GM23338 (cell line): ENCODE measurements around the gene SHLD3. TPM values are rescaled to one million over a fixed set of nuclear protein-coding genes. Genes with fewer than 3 reads are reported as not detected.

ENCODE experiments used
- ATAC-seq: fragments of 200-7000 bp; cut with Tn5 transposase; 3 replicates; pipeline ENCODE4 v1.9.1; 2020
- DNase-seq: peaks from one replicate; pipeline ENCODE4 v3.0.0-alpha.2; 2015; ENCODE audit warnings: low spot score
- H2AFZ ChIP-seq: fragments of 200-600 bp; sonication (generic); 2 replicates; pipeline ENCODE4 v1.8.0; 2016; ENCODE audit warnings: antibody characterized with exemption, mild to moderate bottlenecking, moderate library complexity
- H3F3A ChIP-seq: fragments of 200-600 bp; sonication (generic); replicated peaks from 2 replicates; pipeline ENCODE4 v1.8.0; 2017; ENCODE audit warnings: antibody characterized with exemption, mixed run types, low read depth
- H3K27ac ChIP-seq: fragments of 200-600 bp; sonication (generic); 2 replicates; pipeline ENCODE4 v1.6.1; 2016; ENCODE audit warnings: low read depth
- H3K27me3 ChIP-seq: fragments of 200-600 bp; sonication (generic); 2 replicates; pipeline ENCODE4 v1.8.0; 2016; ENCODE audit warnings: mild to moderate bottlenecking, mixed run types, moderate library complexity; ENCODE audit not compliant: insufficient read depth
- H3K36me3 ChIP-seq: fragments of 200-600 bp; sonication (generic); 2 replicates; pipeline ENCODE4 v1.8.0; 2016; ENCODE audit warnings: mild to moderate bottlenecking; ENCODE audit not compliant: insufficient read depth
- H3K4me1 ChIP-seq: fragments of 200-600 bp; sonication (generic); 2 replicates; pipeline ENCODE4 v1.8.0; 2016; ENCODE audit warnings: mild to moderate bottlenecking, moderate library complexity; ENCODE audit not compliant: insufficient read depth
- H3K4me2 ChIP-seq: fragments of 200-600 bp; sonication (generic); 2 replicates; pipeline ENCODE4 v1.7.1; 2017; ENCODE audit warnings: mixed run types
- H3K4me3 ChIP-seq: fragments of 200-600 bp; sonication (generic); 2 replicates; pipeline ENCODE4 v1.6.1; 2016; ENCODE audit warnings: mixed run types
- H3K79me2 ChIP-seq: fragments of 200-600 bp; sonication (generic); replicated peaks from 2 replicates; pipeline ENCODE4 v1.8.0; 2017; ENCODE audit warnings: mild to moderate bottlenecking; ENCODE audit not compliant: insufficient read depth
- H3K9me2 ChIP-seq: fragments of 200-600 bp; sonication (generic); 2 replicates; pipeline ENCODE4 v1.8.0; 2017; ENCODE audit not compliant: insufficient read depth
- H4K20me1 ChIP-seq: fragments of 200-600 bp; sonication (generic); replicated peaks from 2 replicates; pipeline ENCODE4 v1.8.0; 2017; ENCODE audit warnings: mild to moderate bottlenecking; ENCODE audit not compliant: insufficient read depth
- H3K27ac Mint-ChIP-seq: 2 replicates; pipeline ENCODE4 v1.8.0; 2020; ENCODE audit warnings: inconsistent platforms, mild to moderate bottlenecking, moderate library complexity, mixed read lengths
- H3K27me3 Mint-ChIP-seq: 3 replicates; pipeline ENCODE4 v1.8.0; 2022; ENCODE audit warnings: low read depth, mild to moderate bottlenecking, moderate library complexity, mixed read lengths, inconsistent platforms; ENCODE audit not compliant: insufficient read depth, poor library complexity
- H3K36me3 Mint-ChIP-seq: 3 replicates; pipeline ENCODE4 v1.8.0; 2021; ENCODE audit warnings: low read depth, mild to moderate bottlenecking, inconsistent platforms, moderate library complexity, mixed read lengths
- H3K4me1 Mint-ChIP-seq: 3 replicates; pipeline ENCODE4 v1.8.0; 2020; ENCODE audit warnings: mild to moderate bottlenecking, inconsistent platforms, mixed read lengths
- H3K4me3 Mint-ChIP-seq: 3 replicates; pipeline ENCODE4 v1.8.0; 2021; ENCODE audit warnings: moderate library complexity, mild to moderate bottlenecking, inconsistent platforms, mixed read lengths
- H3K9me3 Mint-ChIP-seq: 3 replicates; pipeline ENCODE4 v1.8.0; 2020; ENCODE audit warnings: moderate library complexity, mild to moderate bottlenecking, inconsistent platforms, mixed read lengths
- CREB1 ChIP-seq: fragments of 250-450 bp; sonication (Bioruptor Pico); IDR thresholded peaks from 2 replicates; pipeline ENCODE4 v1.5.0; 2020; ENCODE audit warnings: low read depth, mild to moderate bottlenecking, moderate library complexity
- EZH2 ChIP-seq: fragments of 200-600 bp; sonication (generic); IDR thresholded peaks from one replicate; pipeline ENCODE4 v1.8.0; 2017; ENCODE audit warnings: antibody characterized with exemption, mild to moderate bottlenecking, low read depth; ENCODE audit not compliant: unreplicated experiment
- EZH2phosphoT487 ChIP-seq: fragments of 200-600 bp; sonication (generic); IDR thresholded peaks from one replicate; pipeline ENCODE4 v1.8.1; 2018; ENCODE audit warnings: antibody characterized with exemption; ENCODE audit not compliant: unreplicated experiment
- JUNB ChIP-seq: IDR thresholded peaks from one replicate; pipeline ENCODE4 v1.6.1; 2016; ENCODE audit warnings: antibody characterized with exemption; ENCODE audit not compliant: unreplicated experiment
- NANOG ChIP-seq: IDR thresholded peaks from 2 replicates; pipeline ENCODE4 v1.6.1; 2016; ENCODE audit warnings: antibody characterized with exemption, borderline replicate concordance
- POLR2AphosphoS5 ChIP-seq: IDR thresholded peaks from 2 replicates; pipeline ENCODE4 v1.6.1; 2016; ENCODE audit warnings: antibody characterized with exemption, low read depth
- STAT1 ChIP-seq: IDR thresholded peaks from one replicate; pipeline ENCODE4 v1.6.1; 2016; ENCODE audit warnings: antibody characterized with exemption; ENCODE audit not compliant: unreplicated experiment
- ZNF114 ChIP-seq: fragments of 250-450 bp; sonication (Bioruptor Pico); IDR thresholded peaks from 2 replicates; pipeline ENCODE4 v1.5.0; 2020; ENCODE audit warnings: mild to moderate bottlenecking, moderate library complexity
- ZNF331 ChIP-seq: fragments of 250-450 bp; sonication (Bioruptor Pico); IDR thresholded peaks from 2 replicates; pipeline ENCODE4 v1.5.0; 2020; ENCODE audit warnings: low read depth, mild to moderate bottlenecking, moderate library complexity
- polyA plus RNA-seq: library from polyadenylated mRNA; unstranded; fragments of >200 nt; fragmentation: Nextera tagmentation; extraction: Ambion mirVana; gene quantifications from 2 replicates; pipeline ENCODE4 v1.2.1, GENCODE V29; 2016
- total RNA-seq: library from RNA; depleted of rRNA; stranded (reverse); fragments of >200 nt; shearing (Covaris generic); gene quantifications from 2 replicates; pipeline ENCODE4 v1.2.3, GENCODE V29; 2014
- TF ChIP-seq, protein P1 (sequence below): IDR thresholded peaks from 2 replicates; pipeline ENCODE4 v1.6.1; 2016; ENCODE audit warnings: antibody characterized with exemption
- TF ChIP-seq, protein P2 (sequence below): fragments of 250-450 bp; sonication (Bioruptor Pico); IDR thresholded peaks from 2 replicates; pipeline ENCODE4 v1.5.0; 2020; ENCODE audit warnings: mild to moderate bottlenecking, moderate library complexity
- TF ChIP-seq, protein P3 (sequence below): IDR thresholded peaks from one replicate; pipeline ENCODE4 v1.6.1; 2018; ENCODE audit warnings: antibody characterized with exemption; ENCODE audit not compliant: unreplicated experiment
- TF ChIP-seq, protein P4 (sequence below), 2 experiments: fragments of 200-600 bp in 1 of 2; sonication (generic) in 1 of 2; conservative IDR thresholded peaks; 2 replicates each; pipeline versions ENCODE4 v1.5.1 to v1.6.1; 2016 to 2017; ENCODE audit warnings: antibody characterized with exemption in 2 of 2, low read depth in 2 of 2, mild to moderate bottlenecking in 2 of 2, moderate library complexity in 1 of 2

SHLD3 gene
- total and polyA plus RNA-seq, 2 experiments from 2014 or later = 4.2 to 7.0 TPM

DNA sequence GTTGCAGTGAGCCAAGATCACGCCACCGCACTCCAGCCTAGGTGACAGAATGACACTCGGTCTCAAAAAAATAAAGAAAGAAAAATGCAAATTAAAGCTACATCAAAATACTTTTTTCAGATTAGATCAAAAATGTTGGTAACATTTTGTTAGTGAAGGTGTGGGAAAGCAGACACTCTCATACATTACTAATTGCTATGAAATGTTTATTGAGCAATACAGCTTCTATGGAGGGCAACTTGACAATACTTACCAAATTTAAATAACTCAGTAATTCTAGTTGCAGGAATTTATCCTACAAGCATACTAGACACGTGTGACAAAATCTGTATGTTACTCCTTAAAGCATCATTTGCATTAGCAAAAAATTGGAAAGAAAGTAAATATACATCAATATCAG is 4.8 kb upstream of the SHLD3 start:
- H3K4me3 ChIP-seq = no peak overlapping the region
- peaks cover 56% of the 10 kb centered on the region for H3K79me2 ChIP-seq
- no peaks in the 10 kb centered on the region for H3F3A ChIP-seq
- no peak for TF ChIP-seq ZNF331
- TF ChIP-seq EZH2phosphoT487 = no peak
- TF ChIP-seq, protein P1, sequence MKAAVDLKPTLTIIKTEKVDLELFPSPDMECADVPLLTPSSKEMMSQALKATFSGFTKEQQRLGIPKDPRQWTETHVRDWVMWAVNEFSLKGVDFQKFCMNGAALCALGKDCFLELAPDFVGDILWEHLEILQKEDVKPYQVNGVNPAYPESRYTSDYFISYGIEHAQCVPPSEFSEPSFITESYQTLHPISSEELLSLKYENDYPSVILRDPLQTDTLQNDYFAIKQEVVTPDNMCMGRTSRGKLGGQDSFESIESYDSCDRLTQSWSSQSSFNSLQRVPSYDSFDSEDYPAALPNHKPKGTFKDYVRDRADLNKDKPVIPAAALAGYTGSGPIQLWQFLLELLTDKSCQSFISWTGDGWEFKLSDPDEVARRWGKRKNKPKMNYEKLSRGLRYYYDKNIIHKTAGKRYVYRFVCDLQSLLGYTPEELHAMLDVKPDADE = no peak
- no peak for TF ChIP-seq ZNF114 (CRISPR knock-in tag)
- TF ChIP-seq CREB1 (CRISPR knock-in tag) = no peak
- TF ChIP-seq, protein P2, sequence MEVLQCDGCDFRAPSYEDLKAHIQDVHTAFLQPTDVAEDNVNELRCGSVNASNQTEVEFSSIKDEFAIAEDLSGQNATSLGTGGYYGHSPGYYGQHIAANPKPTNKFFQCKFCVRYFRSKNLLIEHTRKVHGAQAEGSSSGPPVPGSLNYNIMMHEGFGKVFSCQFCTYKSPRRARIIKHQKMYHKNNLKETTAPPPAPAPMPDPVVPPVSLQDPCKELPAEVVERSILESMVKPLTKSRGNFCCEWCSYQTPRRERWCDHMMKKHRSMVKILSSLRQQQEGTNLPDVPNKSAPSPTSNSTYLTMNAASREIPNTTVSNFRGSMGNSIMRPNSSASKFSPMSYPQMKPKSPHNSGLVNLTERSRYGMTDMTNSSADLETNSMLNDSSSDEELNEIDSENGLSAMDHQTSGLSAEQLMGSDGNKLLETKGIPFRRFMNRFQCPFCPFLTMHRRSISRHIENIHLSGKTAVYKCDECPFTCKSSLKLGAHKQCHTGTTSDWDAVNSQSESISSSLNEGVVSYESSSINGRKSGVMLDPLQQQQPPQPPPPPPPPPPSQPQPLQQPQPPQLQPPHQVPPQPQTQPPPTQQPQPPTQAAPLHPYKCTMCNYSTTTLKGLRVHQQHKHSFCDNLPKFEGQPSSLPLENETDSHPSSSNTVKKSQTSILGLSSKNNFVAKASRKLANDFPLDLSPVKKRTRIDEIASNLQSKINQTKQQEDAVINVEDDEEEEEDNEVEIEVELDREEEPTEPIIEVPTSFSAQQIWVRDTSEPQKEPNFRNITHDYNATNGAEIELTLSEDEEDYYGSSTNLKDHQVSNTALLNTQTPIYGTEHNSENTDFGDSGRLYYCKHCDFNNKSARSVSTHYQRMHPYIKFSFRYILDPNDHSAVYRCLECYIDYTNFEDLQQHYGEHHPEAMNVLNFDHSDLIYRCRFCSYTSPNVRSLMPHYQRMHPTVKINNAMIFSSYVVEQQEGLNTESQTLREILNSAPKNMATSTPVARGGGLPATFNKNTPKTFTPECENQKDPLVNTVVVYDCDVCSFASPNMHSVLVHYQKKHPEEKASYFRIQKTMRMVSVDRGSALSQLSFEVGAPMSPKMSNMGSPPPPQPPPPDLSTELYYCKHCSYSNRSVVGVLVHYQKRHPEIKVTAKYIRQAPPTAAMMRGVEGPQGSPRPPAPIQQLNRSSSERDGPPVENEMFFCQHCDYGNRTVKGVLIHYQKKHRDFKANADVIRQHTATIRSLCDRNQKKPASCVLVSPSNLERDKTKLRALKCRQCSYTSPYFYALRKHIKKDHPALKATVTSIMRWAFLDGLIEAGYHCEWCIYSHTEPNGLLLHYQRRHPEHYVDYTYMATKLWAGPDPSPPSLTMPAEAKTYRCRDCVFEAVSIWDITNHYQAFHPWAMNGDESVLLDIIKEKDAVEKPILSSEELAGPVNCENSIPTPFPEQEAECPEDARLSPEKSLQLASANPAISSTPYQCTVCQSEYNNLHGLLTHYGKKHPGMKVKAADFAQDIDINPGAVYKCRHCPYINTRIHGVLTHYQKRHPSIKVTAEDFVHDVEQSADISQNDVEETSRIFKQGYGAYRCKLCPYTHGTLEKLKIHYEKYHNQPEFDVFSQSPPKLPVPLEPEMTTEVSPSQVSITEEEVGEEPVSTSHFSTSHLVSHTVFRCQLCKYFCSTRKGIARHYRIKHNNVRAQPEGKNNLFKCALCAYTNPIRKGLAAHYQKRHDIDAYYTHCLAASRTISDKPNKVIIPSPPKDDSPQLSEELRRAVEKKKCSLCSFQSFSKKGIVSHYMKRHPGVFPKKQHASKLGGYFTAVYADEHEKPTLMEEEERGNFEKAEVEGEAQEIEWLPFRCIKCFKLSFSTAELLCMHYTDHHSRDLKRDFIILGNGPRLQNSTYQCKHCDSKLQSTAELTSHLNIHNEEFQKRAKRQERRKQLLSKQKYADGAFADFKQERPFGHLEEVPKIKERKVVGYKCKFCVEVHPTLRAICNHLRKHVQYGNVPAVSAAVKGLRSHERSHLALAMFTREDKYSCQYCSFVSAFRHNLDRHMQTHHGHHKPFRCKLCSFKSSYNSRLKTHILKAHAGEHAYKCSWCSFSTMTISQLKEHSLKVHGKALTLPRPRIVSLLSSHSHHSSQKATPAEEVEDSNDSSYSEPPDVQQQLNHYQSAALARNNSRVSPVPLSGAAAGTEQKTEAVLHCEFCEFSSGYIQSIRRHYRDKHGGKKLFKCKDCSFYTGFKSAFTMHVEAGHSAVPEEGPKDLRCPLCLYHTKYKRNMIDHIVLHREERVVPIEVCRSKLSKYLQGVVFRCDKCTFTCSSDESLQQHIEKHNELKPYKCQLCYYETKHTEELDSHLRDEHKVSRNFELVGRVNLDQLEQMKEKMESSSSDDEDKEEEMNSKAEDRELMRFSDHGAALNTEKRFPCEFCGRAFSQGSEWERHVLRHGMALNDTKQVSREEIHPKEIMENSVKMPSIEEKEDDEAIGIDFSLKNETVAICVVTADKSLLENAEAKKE = no peak
- no peak for TF ChIP-seq POLR2AphosphoS5
- TF ChIP-seq, protein P3, sequence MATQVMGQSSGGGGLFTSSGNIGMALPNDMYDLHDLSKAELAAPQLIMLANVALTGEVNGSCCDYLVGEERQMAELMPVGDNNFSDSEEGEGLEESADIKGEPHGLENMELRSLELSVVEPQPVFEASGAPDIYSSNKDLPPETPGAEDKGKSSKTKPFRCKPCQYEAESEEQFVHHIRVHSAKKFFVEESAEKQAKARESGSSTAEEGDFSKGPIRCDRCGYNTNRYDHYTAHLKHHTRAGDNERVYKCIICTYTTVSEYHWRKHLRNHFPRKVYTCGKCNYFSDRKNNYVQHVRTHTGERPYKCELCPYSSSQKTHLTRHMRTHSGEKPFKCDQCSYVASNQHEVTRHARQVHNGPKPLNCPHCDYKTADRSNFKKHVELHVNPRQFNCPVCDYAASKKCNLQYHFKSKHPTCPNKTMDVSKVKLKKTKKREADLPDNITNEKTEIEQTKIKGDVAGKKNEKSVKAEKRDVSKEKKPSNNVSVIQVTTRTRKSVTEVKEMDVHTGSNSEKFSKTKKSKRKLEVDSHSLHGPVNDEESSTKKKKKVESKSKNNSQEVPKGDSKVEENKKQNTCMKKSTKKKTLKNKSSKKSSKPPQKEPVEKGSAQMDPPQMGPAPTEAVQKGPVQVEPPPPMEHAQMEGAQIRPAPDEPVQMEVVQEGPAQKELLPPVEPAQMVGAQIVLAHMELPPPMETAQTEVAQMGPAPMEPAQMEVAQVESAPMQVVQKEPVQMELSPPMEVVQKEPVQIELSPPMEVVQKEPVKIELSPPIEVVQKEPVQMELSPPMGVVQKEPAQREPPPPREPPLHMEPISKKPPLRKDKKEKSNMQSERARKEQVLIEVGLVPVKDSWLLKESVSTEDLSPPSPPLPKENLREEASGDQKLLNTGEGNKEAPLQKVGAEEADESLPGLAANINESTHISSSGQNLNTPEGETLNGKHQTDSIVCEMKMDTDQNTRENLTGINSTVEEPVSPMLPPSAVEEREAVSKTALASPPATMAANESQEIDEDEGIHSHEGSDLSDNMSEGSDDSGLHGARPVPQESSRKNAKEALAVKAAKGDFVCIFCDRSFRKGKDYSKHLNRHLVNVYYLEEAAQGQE = no peak
- TF ChIP-seq NANOG = no peak
- TF ChIP-seq STAT1 = no peak
- TF ChIP-seq EZH2 = no peak
- TF ChIP-seq JUNB = no peak
- TF ChIP-seq, protein P4, sequence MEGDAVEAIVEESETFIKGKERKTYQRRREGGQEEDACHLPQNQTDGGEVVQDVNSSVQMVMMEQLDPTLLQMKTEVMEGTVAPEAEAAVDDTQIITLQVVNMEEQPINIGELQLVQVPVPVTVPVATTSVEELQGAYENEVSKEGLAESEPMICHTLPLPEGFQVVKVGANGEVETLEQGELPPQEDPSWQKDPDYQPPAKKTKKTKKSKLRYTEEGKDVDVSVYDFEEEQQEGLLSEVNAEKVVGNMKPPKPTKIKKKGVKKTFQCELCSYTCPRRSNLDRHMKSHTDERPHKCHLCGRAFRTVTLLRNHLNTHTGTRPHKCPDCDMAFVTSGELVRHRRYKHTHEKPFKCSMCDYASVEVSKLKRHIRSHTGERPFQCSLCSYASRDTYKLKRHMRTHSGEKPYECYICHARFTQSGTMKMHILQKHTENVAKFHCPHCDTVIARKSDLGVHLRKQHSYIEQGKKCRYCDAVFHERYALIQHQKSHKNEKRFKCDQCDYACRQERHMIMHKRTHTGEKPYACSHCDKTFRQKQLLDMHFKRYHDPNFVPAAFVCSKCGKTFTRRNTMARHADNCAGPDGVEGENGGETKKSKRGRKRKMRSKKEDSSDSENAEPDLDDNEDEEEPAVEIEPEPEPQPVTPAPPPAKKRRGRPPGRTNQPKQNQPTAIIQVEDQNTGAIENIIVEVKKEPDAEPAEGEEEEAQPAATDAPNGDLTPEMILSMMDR (conservative IDR thresholded peaks at IDR 0.05; ENCODE audit: low read depth in 2 of 2) = no peak
- Mint-ChIP-seq H3K4me1 (peaks cover 3% of the 10 kb centered on the region), H3K9me3 (no peaks in the 10 kb centered on the region), H3K27ac (no peak overlapping the region), H3K4me3 (no peak overlapping the region), H3K36me3 (no peaks in the 10 kb centered on the region; the same call in 2 of the 3 replicates), H3K27me3 (peaks cover 4% of the 10 kb centered on the region)
- H3K9me2 ChIP-seq = no peaks in the 10 kb centered on the region
- H3K4me2 ChIP-seq = no peak overlapping the region
- DNase-seq = no peak
- H3K27me3 ChIP-seq = no peaks in the 10 kb centered on the region
- ATAC-seq = no peak
- H3K36me3 ChIP-seq = no peaks in the 10 kb centered on the region
- no peak overlapping the region for H2AFZ ChIP-seq
- H3K27ac ChIP-seq = no peak overlapping the region
- 0 out of 2 replicates have a peak, but pooled peaks cover 4% of the 10 kb centered on the region for H4K20me1 ChIP-seq
- H3K4me1 ChIP-seq = peaks cover 6% of the 10 kb centered on the region; the same call in 1 of the 2 replicates
